GM19238 (cell line): ENCODE data around the gene CRADD.

Experiments used
- DNase-seq: peaks from one replicate; pipeline ENCODE4 v3.0.0; 2011; ENCODE audit warnings: low spot score; ENCODE audit not compliant: insufficient read length

Gene CRADD

DNA sequence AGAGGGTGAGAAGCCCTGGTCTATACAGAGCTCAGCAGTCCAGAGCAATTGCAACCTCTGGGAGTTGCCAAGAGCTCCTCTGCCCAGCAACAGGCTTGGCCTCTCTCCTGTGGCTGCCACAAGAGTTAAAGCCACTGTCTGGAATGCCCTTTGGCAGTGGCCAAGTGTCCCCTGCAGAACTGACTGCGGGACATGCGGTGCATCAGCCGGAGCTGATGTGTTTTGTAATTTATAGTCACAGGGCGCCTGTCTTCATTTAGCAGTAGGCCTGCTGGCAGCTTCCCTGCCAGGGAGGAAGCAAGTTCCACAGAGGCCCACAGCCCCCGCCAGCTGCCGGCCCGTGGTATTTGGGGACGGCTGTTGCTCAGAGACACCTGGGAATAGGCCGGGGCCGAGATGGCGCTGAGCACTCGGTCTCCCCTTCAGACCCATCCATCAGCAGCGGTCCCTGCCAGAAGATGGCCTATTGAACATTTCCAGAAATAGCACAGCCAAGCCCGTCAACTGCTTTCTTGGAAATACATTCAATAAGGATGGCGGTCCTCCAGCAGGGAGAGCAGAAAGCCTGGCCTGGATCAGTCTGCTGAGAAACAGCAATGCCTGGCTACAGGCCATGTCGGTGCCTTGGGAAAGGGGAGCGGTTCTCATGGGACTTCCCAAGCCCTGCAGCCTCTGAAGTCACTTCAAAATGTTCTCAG lies 217.4 kb downstream of the CRADD start:
- DNase-seq = no peak

DNA sequence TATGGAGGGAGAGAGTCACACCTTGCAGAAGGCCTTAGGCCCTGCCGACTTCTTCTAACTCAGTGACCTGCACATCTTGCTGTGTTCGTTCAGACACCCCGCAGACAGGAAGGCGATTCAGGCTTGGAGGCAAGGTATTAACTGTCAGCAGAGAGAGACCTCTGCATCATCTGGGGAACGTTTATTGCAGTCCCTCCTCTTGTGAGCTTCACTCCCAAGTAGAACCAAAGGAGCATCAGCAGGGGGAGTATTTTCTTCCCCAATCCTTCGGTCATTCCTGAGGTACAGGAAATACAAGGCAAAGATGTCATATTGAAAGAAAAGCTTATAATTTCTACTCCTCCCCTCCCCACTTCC lies 217.9 kb downstream of the CRADD start:
- no peak for DNase-seq

DNA sequence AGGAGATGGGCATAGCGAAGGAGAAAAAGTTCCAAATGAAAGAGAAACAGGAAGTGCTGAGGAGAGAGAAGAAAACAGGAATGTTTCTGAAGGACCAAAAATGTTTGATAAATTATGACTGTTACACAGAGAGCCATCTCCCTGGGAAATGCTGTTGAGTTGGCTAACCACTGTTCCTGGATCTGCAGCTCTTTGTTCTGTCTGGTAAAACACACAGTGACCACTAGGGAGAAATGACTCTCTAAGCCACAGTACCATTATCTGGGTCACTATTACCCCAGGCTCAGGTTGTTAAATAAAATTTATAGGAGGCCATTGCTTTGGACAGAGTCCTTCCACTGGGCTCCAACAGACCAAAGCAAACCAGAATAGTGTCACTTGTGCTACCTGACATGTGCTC lies 219.3 kb downstream of the CRADD start:
- no peak for DNase-seq

DNA sequence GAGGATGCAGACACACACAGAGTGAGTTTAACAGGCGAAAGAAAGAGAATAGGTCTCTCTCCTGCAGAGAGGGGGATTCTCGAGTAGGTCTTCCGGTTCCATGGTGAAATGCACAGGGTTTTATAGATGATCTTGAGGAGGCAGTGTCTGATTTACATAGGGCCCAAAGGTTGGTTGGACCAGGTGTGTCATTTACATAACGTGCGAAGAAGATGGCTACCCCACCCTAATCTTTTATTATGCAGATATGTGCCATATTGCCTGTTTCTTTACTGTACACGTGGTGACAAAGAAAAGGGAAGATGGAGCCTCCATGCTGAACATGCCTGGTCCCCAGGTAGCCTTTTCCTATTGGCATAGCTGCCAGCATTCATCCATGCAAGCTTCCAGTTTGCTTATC lies 219.8 kb downstream of the CRADD start:
- no peak for DNase-seq

DNA sequence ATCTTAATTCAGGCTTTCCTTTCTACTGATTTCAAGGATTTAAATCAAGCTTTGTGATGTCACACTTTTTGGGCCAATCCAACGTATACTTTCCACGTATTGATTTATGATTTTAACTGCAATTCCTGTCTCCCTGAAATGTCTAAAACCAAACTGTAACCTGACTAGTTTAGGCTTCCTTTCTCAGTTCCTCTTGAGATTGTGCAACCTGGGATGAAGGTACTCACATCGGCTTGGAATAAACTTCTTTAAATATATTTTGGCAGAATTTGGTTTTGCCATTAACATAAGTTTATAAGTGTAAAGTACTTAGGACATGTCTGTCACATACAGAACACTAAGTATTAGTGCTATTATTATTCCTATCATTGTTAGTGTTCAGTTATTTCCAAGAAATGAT lies 224.6 kb downstream of the CRADD start:
- no peak for DNase-seq

DNA sequence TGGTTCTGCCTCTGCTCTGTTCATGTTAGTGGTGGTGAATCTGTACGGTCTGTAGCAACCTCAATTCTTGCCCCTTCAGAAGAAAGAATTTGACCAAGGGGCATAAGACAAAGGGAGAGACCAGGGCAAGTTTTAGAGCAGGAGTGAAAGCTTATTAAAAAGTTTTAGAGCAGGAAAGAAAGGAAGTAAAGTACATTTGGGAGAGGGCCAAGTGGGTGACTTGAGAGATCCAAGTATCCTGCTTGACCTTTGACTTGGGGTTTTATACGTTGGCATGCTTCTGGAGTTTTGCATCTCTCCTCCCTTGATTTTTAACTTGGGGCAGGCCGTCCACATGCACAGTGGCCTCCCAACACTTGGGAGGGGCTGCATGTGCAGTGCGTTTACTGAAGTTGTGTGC lies 225.0 kb downstream of the CRADD start:
- no peak for DNase-seq

DNA sequence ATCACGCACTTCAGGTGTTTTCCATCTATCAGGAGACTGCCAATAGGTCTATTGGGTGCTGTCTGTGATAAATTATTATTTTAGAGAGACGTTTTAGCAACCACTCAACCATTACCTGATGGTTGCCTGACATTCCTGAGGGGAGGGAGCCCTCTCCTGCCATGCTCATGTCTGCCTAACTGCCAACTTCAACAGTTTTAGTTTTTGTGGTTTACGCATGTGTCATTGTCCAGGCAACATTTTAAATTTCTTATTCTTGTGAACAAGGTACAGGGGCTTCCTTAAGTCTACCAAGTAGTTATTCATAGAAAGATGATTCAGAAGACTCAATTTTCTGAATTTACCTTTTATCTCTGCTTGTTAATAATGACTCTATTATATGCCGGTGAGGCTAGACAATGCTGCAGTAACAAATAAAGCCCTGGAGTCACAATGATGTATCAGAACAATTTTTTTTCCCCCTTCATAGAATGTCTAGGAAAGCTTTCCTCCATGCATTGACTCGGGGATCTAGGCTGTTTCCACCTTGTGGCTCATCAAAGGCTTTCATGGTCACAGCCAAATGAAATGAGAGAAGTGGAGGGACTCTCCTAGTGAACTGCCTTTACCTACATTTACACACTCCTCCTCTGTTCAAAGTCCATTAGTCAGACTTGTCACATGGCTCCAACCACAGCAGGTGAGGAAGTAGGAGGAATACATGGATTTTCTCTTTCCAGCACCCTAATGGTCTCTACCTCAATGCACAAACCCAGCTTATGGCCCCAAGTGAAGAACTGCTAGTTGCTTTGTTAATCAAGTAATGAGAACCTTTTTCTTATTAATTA lies 225.8 kb downstream of the CRADD start:
- DNase-seq = no peak

DNA sequence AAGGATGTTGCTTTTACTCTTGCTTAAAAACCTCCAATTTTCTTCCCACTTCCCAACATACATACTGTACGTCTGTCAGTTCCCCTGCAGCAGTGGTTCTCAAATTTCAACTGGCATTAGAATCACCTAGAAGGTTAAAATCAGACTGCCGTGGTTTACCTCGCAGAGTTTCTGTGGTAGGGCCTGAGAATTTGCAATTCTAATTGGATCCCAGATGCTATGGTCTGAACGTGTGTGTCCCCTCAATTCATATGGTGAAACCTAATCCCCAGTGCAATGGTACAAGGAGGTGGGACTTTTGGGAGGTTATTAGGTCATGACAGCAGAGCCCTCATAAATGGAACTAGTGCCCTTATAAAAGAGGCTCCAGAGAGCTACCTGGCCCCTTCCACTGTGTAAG lies 226.9 kb downstream of the CRADD start:
- DNase-seq = no peak

DNA sequence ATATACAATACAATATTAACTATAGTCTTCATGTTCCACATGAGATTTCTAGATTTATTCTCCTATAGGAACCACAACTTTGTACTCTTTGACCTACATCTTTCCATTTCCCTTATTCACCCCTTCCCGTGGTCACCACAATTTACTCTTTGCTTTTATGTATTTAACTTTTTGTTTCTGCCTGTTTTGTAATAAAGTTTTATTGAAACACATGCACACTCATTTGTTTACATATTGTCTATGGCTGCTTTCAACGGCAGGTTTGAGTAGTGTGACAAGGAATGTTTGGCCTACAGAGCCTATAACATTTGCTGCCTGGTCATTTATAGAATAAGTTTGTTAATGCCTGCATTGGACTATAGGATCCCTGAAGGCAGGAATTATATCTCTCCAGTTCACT lies 231.1 kb downstream of the CRADD start:
- DNase-seq = no peak

DNA sequence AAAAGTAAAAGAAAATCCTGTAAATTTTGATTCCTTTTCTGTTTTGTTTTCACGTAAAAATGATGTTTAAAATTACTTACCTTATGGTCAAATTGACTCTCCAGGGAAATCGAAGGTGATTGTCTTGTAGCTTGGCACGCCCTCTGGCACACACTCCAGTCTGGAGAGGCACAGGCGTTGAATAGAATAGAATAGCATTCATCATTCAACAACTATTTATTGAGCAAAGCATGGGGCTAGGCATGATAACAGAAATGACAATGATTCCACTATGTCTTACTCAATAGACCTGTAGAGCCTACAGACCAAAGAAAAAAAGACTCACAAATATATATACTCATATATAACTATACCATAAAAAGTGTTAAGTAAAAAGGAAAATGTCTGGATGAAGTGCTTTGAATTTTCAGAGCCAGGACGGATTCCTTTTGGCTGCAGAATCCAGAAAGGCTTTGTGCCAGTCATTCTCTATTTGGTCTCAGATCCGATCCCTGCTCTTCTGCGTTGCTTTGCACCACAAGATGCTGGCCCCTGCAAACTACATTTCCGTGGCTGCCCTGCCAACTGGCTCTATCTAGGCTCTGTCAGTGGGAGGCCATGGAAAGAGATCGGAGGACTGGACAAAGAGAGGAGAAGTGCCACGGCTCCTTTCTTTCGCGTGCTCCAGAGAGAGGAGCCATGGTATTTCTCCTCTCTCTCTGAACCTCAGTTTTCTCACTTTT lies 231.8 kb downstream of the CRADD start:
- no peak for DNase-seq

DNA sequence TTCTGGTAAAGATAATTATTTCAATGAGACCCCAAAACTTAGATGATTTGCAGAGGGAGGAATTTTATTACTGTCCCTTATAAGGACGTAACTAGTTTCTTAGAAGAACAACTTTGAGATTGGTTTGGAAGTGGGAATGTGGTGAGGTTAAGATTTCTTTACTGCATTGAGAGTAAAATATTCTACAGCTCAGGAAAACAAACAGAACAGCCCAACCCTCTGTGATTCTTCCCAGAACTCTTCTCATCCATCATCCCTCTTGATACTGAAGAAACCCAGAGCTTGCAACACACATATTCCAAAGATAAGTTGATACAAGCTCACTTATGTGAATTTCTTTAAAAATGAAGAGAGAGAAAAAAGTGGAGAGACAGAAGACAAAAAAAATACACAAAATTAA lies 234.2 kb downstream of the CRADD start:
- no peak for DNase-seq

DNA sequence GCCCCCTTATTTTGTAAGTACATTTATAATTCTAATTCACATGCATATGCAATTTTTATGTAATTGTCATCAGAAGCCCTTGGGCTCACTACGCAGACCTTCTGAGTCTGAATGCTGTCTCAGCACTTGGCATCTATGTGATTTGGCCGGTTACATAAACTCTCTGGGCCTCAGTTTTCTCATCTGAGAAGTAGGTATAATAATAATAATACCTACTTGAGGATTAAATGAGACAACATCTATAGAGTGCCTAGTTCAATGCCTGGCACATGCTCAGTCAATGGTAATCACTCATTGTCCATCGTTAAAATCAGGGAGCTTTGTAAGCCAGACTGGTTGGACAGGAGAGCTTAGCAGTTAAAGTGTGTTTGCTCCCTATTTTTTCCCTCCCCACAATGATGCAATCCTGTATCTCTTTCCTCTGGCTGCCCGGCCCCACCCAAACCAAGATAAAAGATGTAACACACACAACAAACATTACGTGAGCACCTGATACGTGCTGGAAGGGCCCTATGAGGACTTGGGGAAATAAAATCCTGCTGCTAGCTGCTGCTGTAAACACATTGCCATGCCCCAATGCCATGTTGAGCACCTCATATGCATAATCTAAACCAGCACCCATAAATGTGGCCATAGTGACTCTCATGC lies 235.0 kb downstream of the CRADD start:
- DNase-seq = no peak

DNA sequence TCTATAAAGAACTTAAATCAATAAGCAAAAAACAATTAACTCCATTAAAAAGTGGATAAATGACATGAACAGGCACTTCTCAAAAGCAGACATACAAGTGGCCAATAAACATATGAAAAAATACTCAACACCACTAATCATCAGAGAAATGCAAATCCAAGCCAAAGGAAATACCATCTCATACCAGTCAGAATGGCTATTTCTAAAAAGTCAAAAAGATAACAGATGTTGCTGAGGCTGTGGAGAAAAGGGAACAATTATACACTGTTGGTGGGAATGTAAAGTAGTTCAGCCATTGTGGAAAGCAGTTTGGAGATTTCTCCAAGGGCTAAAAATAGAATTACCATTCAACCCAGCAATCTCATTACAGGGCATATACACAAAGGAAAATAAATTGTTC lies 236.7 kb downstream of the CRADD start:
- DNase-seq = no peak

DNA sequence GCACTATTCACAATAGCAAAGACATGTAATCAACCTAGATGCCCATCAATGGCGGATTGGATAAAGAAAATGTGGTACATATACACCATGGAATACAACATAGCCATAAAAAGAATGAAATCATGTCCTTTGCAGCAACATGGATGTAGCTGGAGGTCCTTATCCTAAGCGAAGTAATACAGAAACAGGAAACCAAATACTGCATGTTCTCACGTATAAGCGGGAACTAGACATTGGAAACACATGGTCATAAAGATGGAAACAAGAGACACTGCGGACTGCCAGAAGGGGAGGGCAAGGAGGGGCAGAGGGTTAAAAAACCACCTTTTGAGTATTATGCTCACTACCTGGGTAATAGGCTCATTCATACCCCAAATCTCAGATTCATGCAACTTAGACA lies 237.1 kb downstream of the CRADD start:
- no peak for DNase-seq

DNA sequence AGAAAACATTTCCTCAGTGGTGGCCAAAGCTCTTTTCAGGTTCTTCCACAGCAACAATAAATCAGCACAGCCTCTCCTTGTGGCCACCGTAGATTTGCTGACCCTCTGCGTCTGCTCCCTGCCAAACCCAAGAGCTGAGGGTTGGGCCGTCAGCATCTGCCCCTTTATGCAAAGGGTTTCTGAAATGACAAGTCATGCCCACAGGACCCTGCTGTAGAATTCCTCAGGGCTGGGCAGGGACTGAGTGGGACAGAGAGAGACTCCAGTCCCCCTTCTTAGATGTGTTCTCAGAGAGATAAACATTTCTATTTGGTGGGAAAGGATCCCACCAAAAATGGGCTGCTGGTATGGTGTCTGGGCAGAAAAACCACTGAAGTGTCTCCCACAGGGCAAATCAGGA lies 238.2 kb downstream of the CRADD start:
- DNase-seq = no peak

DNA sequence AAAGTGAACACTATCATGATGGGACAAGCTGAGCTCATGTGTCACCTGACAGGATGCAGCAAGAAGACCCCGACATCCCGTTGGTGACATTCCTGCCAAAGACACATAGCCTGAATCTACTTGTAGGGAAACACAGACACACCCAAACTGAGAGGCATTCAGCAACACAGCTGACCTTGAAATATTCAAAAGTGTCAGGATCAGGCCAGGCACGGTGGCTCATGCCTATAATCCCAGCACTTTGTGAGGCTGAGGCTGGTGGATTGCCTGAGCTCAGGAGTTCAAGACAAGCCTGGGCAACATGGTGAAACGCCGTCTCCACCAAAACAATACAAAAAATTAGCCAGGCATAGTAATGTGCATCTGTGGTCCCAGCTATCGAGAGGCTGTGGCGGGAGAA lies 239.2 kb downstream of the CRADD start:
- no peak for DNase-seq

DNA sequence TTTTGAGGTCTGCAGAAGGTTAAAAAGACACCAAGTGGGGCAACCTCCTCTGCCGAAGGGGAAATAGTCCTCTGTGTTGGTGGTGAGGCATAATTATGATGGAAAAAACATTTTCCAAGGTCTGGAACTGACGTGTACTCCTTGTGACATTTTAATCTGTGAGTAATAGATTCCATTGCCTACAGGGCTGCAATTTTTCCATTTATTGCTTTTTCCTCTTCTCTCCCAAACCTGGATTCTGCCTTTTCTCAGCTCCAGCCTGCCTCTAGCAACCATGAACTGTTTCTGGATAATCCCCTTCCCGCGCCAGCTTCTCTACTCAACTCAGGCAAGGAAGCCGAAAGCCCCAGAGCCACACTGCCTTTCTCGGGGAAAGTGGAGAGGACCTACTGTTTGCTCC lies 241.1 kb downstream of the CRADD start:
- no peak for DNase-seq

DNA sequence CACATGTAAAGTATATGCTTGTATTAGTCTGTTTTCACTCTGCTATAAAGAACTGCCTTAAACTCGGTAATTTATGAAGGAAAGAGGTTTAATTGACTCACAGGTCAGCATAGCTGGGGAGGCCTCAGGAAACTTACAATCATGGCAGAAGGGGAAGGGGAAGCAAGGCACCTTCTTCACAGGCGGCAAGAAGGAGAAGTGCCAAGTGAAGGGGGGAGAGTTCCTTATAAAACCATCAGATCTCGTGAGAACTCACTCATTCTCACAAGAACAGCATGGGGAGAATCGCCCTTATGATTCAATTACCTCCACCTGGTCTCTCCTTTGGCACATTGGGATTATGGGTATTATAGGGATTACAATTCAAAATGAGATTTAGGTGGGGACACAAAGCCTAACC lies 241.7 kb downstream of the CRADD start:
- no peak for DNase-seq

DNA sequence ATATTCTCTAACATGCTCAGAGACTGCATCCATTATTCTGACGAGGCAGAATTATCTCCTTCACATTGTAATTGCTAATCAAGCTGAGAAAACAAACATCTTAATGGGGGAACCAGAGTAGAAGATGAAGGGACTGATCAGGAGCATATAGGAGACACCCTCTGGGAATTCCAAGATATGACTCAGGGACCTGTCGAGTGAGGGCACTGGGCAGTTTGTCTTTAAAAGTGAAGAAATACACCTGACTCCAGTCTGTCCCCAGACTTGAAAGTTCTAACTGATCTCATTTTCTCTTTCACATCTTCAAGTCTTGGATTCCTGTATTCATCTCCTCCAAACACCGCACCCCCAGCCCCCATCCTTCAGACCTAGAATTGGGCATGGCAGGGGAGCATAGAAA lies 244.3 kb downstream of the CRADD start:
- DNase-seq = no peak

DNA sequence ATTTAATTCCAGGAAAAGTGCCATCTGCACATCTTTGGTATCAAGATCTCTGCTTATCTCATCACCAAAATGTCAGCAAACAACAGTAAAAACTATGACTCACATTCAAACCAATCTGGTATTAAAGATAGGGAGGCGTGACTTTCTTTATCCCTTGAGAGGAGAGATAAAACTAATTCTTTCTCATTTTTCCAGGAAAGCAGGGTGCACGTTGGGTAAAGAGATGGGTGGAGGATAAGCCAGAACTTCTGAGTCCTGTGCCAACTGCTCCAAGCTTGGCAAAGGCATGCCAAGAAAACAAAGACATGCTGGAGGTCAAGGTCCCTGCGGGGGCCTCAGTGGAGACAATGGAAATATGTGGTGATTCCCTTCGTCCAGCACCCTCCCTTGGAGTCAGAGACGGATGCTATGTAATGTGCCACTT lies 245.4 kb downstream of the CRADD start:
- no peak for DNase-seq

DNA sequence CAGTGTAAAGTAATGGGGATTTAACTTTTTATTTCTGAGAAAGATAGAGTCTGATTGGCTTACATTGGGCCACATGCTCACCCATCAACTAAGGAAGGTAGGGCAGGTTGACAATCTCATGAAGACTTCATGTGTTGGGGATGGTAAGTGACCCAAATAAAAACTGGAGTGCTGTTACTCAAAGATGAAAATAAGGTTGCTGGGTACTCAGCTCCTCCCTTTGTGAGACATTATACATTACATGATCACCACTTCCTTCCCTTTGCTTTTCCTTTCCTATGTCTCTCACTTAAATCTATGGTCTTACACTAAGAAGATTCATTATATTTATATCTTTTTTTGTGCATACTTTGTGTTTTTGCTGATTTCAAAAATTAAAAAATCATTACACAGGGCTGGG lies 247.2 kb downstream of the CRADD start:
- DNase-seq = no peak

DNA sequence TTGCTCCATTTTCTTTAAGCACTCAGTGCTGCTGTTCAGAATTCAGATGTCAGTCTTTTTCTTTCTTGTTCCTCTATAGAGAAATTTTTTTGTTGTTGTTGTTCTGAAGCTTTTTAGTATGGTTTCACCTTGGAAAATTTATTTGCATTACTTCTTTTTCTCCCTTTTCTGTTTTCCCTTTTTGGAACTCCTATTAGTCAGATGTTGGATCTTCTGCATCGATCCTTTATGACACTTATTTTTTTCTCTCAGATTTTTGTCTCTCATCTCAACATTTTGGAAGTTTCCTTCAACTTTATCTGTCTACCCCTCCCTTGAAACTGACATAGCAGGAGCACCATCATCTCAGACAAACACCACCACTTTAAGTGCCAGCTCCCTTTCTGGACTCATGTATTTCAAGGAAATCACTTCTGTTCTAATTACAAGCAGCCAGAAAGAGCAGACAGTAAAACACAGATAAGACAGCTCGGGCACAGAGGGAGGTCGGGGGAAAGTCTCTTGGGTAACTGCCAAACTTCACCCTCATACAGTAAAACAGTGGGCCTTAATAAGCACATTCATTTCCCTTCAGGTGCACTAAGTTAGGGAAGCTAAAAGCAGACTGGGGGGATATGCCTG lies 248.5 kb downstream of the CRADD start:
- DNase-seq = no peak
